Karpas-422 (cell line): ENCODE data around the gene KCNJ13. TPM values are rescaled to one million over a fixed set of nuclear protein-coding genes. Genes with fewer than 3 reads are reported as not detected.
A peak's percentile ranks its signal among the peaks of the same experiment; 100 is the strongest.

Experiments
- DNase-seq: peaks from one replicate; pipeline ENCODE4 v3.0.0-alpha.2; 2015
- H2AFZ ChIP-seq: fragments of 200-600 bp; sonication (generic); 2 replicates; pipeline ENCODE4 v1.6.1; 2014; ENCODE audit warnings: antibody characterized with exemption, low read length, mixed read lengths
- H3K27ac ChIP-seq: fragments of 200-600 bp; sonication (generic); 2 replicates; pipeline ENCODE4 v1.5.1; 2014; ENCODE audit warnings: mild to moderate bottlenecking, low read length, moderate library complexity
- H3K27me3 ChIP-seq: fragments of 200-600 bp; sonication (generic); 2 replicates; pipeline ENCODE4 v1.6.1; 2014; ENCODE audit warnings: low read length, mixed read lengths
- H3K36me3 ChIP-seq: fragments of 200-600 bp; sonication (generic); 2 replicates; pipeline ENCODE4 v1.6.1; 2014; ENCODE audit warnings: low read length, mixed read lengths; ENCODE audit not compliant: insufficient read depth
- H3K4me1 ChIP-seq: fragments of 200-600 bp; sonication (generic); 2 replicates; pipeline ENCODE4 v1.6.1; 2014; ENCODE audit warnings: mild to moderate bottlenecking, low read length, mixed read lengths
- H3K4me2 ChIP-seq: fragments of 200-600 bp; sonication (generic); 2 replicates; pipeline ENCODE4 v1.6.1; 2014; ENCODE audit warnings: low read length, low read depth, mild to moderate bottlenecking; ENCODE audit not compliant: poor library complexity, severe bottlenecking
- H3K4me3 ChIP-seq: fragments of 200-600 bp; sonication (generic); 2 replicates; pipeline ENCODE4 v1.5.1; 2014; ENCODE audit warnings: mild to moderate bottlenecking, antibody characterized with exemption, low read length, mixed read lengths
- H3K79me2 ChIP-seq: fragments of 200-600 bp; sonication (generic); 2 replicates; pipeline ENCODE4 v1.6.1; 2014; ENCODE audit warnings: mild to moderate bottlenecking, low read length, mixed read lengths
- H3K9ac ChIP-seq: fragments of 200-600 bp; sonication (generic); 2 replicates; pipeline ENCODE4 v1.6.0; 2014; ENCODE audit warnings: low read length
- H3K9me2 ChIP-seq: fragments of 200-600 bp; sonication (generic), shearing (Covaris generic); replicated peaks from 2 replicates; pipeline ENCODE4 v1.6.0; 2014; ENCODE audit warnings: mild to moderate bottlenecking, low read length, moderate library complexity; ENCODE audit not compliant: insufficient read depth
- H3K9me3 ChIP-seq: fragments of 300-700, 200-600 bp; sonication (generic); 2 replicates; pipeline ENCODE4 v1.6.1; 2014; ENCODE audit warnings: low read length, mixed read lengths
- H4K20me1 ChIP-seq: fragments of 200-600 bp; sonication (generic); 2 replicates; pipeline ENCODE4 v1.6.1; 2014; ENCODE audit warnings: mild to moderate bottlenecking, antibody characterized with exemption, low read length, low read depth; ENCODE audit not compliant: insufficient read depth
- total RNA-seq: library from RNA; depleted of rRNA; stranded (reverse); fragments of >200 nt; shearing (Covaris generic); gene quantifications from 2 replicates; pipeline ENCODE4 v1.2.3, GENCODE V29; 2014; ENCODE audit warnings: low replicate concordance

Gene KCNJ13
- total RNA-seq, 1 experiment from 2014 or later, result 3.8 TPM

GRCh38 chr2:232761301-232761907 lies 15.0 kb downstream of the KCNJ13 start:
- no peaks in the 10 kb centered on the region for H3K27me3 ChIP-seq
- DNase-seq, result peak; percentile 78
- no peak overlapping the region for H2AFZ ChIP-seq
- H4K20me1 ChIP-seq, result no peaks in the 10 kb centered on the region
- no peak overlapping the region for H3K4me2 ChIP-seq
- H3K79me2 ChIP-seq, result peaks cover 18% of the 10 kb centered on the region
- no peaks in the 10 kb centered on the region for H3K9me2 ChIP-seq
- H3K36me3 ChIP-seq, result peaks cover 18% of the 10 kb centered on the region; the same call in 1 of the 2 replicates
- H3K9ac ChIP-seq, result no peak overlapping the region
- no peak overlapping the region for H3K4me3 ChIP-seq
- no peaks in the 10 kb centered on the region for H3K9me3 ChIP-seq
- no peak overlapping the region for H3K27ac ChIP-seq
- H3K4me1 ChIP-seq, result peaks cover 2% of the 10 kb centered on the region

GRCh38 chr2:232757905-232758304 lies 18.5 kb downstream of the KCNJ13 start:
- Histone ChIP-seq H3K9ac (no peak overlapping the region), H3K27ac (no peak overlapping the region), H2AFZ (no peak overlapping the region), H3K9me3 (no peaks in the 10 kb centered on the region), H3K4me3 (no peak overlapping the region), H3K79me2 (peaks cover 26% of the 10 kb centered on the region), H3K36me3 (peaks cover 8% of the 10 kb centered on the region; the same call in 1 of the 2 replicates), H3K4me2 (no peak overlapping the region), H3K27me3 (no peaks in the 10 kb centered on the region), H4K20me1 (no peaks in the 10 kb centered on the region), H3K4me1 (no peaks in the 10 kb centered on the region), H3K9me2 (no peaks in the 10 kb centered on the region)
- DNase-seq, result no peak

- Histone ChIP-seq H3K27ac (no peak overlapping the region), H3K9ac (no peak overlapping the region), H3K36me3 (peaks cover 26% of the 10 kb centered on the region; the same call in 1 of the 2 replicates), H3K9me3 (no peaks in the 10 kb centered on the region), H3K4me2 (no peak overlapping the region), H4K20me1 (no peaks in the 10 kb centered on the region), H3K9me2 (no peaks in the 10 kb centered on the region), H3K27me3 (no peaks in the 10 kb centered on the region), H3K4me3 (no peak overlapping the region), H3K4me1 (no peaks in the 10 kb centered on the region), H2AFZ (no peak overlapping the region), H3K79me2 (peaks cover 15% of the 10 kb centered on the region)
- no peak for DNase-seq
These were observed 26.2 kb downstream of the KCNJ13 start for GRCh38 chr2:232750135-232750671.

GRCh38 chr2:232749331-232749730 lies 27.0 kb downstream of the KCNJ13 start:
- Histone ChIP-seq H3K27ac (no peak overlapping the region), H3K9me3 (no peaks in the 10 kb centered on the region), H3K4me3 (no peak overlapping the region), H3K36me3 (peaks cover 26% of the 10 kb centered on the region; the same call in 1 of the 2 replicates), H3K9ac (no peak overlapping the region), H3K4me2 (no peak overlapping the region), H2AFZ (no peak overlapping the region), H3K9me2 (no peaks in the 10 kb centered on the region), H4K20me1 (no peaks in the 10 kb centered on the region), H3K4me1 (no peaks in the 10 kb centered on the region), H3K79me2 (peaks cover 21% of the 10 kb centered on the region), H3K27me3 (no peaks in the 10 kb centered on the region)
- no peak for DNase-seq

GRCh38 chr2:232748038-232748437 lies 28.3 kb downstream of the KCNJ13 start:
- H3K9me3 ChIP-seq, result no peaks in the 10 kb centered on the region
- H4K20me1 ChIP-seq, result no peaks in the 10 kb centered on the region
- peaks cover 28% of the 10 kb centered on the region for H3K79me2 ChIP-seq
- peaks cover 26% of the 10 kb centered on the region; the same call in 1 of the 2 replicates for H3K36me3 ChIP-seq
- H3K9ac ChIP-seq, result no peak overlapping the region
- peaks cover 5% of the 10 kb centered on the region for H3K4me1 ChIP-seq
- DNase-seq, result no peak
- H3K9me2 ChIP-seq, result no peaks in the 10 kb centered on the region
- no peaks in the 10 kb centered on the region for H3K27me3 ChIP-seq
- no peak overlapping the region for H3K27ac ChIP-seq
- H2AFZ ChIP-seq, result no peak overlapping the region
- H3K4me2 ChIP-seq, result no peak overlapping the region
- no peak overlapping the region for H3K4me3 ChIP-seq

GRCh38 chr2:232744963-232745362 lies 31.4 kb downstream of the KCNJ13 start:
- Histone ChIP-seq H3K4me3 (no peak overlapping the region), H3K4me1 (peaks cover 18% of the 10 kb centered on the region), H4K20me1 (no peaks in the 10 kb centered on the region), H3K9ac (no peak overlapping the region), H3K79me2 (peaks cover 33% of the 10 kb centered on the region), H3K36me3 (peaks cover 19% of the 10 kb centered on the region; the same call in 1 of the 2 replicates), H3K27ac (no peak overlapping the region), H3K9me3 (no peaks in the 10 kb centered on the region), H3K27me3 (no peaks in the 10 kb centered on the region), H3K4me2 (no peak overlapping the region), H3K9me2 (no peaks in the 10 kb centered on the region), H2AFZ (no peak overlapping the region)
- no peak for DNase-seq

- peaks cover 18% of the 10 kb centered on the region for H3K4me1 ChIP-seq
- no peak overlapping the region for H3K27ac ChIP-seq
- no peak overlapping the region for H3K4me2 ChIP-seq
- H3K9me3 ChIP-seq, result no peaks in the 10 kb centered on the region
- H3K27me3 ChIP-seq, result no peaks in the 10 kb centered on the region
- H3K79me2 ChIP-seq, result peaks cover 40% of the 10 kb centered on the region
- H3K4me3 ChIP-seq, result no peak overlapping the region
- no peaks in the 10 kb centered on the region for H4K20me1 ChIP-seq
- H2AFZ ChIP-seq, result no peak overlapping the region
- H3K9ac ChIP-seq, result no peak overlapping the region
- H3K36me3 ChIP-seq, result peaks cover 3% of the 10 kb centered on the region; the same call in 1 of the 2 replicates
- no peak for DNase-seq
- H3K9me2 ChIP-seq, result no peaks in the 10 kb centered on the region
These were observed 34.4 kb downstream of the KCNJ13 start for GRCh38 chr2:232741972-232742371.

GRCh38 chr2:232741294-232741693 lies 35.1 kb downstream of the KCNJ13 start:
- Histone ChIP-seq H3K9ac (no peak overlapping the region), H3K36me3 (peaks cover 9% of the 10 kb centered on the region; the same call in 1 of the 2 replicates), H3K9me3 (no peaks in the 10 kb centered on the region), H3K27ac (no peak overlapping the region), H3K27me3 (no peaks in the 10 kb centered on the region), H3K4me1 (peaks cover 18% of the 10 kb centered on the region), H3K4me3 (no peak overlapping the region), H2AFZ (no peak overlapping the region), H3K4me2 (no peak overlapping the region), H4K20me1 (no peaks in the 10 kb centered on the region), H3K9me2 (no peaks in the 10 kb centered on the region), H3K79me2 (peaks cover 44% of the 10 kb centered on the region)
- DNase-seq, result no peak
